ENCODE measurements around the gene BDKRB2.

BDKRB2 gene

GRCh38 chr14:96204151-96205058 lies at the start of gene BDKRB2:
Gene BDKRB2 (plus strand): TSS chr14:96204839. CDS start chr14:96237108, 32,269 bp downstream.
- DNase-seq = peak; percentile 80

DNA sequence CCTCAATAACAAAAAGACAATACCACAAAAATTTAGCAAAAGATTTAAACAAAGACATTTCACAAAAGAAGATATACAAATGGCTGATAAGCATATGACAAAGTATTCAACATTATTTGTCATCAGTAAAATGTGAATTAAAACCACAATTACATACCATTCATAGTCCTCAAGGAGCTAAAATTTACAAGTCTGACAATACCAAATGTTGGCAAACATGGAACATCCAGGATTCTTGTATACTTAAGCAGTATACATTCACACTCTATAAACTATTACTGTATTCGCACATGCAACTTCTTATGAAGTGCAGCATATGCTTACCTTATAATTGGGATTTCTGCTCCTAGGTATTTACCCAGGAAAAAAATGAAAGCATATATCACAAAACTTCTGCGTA lies 49.7 kb upstream of the BDKRB2 start:
- no peak for DNase-seq

DNA sequence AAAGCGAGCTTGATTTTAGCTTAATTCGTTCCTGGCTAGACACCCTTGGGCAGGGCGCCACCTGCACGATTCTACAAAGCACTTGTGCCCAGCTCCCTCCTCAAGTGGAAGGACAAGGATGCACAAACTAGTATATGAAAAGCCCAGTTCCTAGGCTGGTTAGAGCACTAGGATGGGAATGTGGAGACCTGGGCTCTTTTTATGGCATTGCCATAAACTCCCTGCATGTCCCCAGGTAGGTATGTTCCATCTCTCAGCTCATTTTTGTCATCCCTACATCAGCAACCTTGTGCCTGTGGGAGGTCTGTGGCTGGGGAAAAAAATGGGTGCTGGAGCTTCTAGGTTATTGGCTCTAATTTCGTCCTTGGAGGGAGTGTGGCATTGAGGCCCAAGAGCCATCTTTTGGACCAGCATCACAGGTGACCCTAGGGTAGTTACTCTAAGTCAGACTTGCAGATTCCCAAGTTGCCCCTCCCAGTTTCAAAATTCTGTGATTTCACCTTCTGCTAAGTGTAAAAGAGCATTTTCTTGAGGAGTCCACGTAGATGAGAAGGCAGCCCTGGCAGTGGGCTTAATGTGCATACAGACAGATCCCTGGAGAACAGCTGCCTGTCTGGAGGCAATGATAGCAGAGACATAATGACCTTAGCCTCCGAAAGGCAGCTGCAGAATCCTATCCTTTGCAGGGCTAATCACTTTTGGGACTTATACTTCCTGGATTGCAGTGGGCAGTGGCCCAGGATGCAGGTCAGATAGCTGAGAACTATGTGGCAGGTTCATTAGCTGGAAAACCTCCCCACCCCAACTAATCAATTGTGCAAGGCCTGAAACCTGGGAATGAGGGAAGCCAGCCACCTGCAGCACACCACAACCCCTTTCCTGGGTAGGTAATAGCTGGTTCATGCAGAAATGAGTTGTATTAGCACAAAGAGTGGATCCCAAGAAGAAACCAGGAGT lies 47.6 kb upstream of the BDKRB2 start:
- DNase-seq = no peak

DNA sequence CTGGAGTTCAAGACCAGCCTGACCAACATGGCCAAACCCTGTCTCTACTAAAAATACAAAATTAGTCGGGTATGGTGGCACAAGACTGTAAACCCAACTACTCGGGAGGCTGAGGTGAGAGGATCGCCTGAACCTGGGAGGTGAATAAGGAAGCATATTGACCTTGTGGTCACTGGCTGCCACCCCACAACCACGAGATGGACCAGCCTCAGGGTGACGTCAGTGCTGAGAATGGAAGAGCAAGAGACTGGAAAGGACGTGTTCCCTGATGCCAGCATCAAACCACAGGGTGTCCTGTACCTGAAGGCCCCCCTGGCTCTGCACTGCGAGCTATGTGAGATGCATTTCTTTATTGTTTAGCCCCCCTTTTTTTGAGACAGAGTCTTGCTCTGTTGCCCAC lies 45.9 kb upstream of the BDKRB2 start:
- DNase-seq = no peak

- DNase-seq = no peak
These were observed 44.3 kb upstream of the BDKRB2 start for GRCh38 chr14:96160076-96160912.

DNA sequence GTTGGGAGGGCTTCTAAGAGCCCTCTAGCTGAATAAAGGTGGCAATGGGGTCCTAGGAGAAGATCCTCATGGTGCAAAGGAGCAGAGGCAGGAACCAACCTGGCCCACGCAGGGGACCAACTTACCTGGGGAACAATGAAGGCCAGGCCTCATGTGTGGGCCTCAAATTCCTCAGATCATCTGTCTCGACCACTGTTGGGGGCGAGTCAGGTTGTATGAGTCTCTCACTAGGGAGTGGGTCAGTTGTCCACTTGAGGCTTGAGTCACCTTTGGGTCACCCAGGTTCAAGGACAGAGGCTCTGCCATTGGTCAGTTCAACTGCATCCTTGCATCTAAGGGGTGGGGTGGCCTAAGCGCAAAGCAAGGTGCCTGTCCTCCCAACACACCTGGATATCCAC lies 43.7 kb upstream of the BDKRB2 start:
- no peak for DNase-seq

DNA sequence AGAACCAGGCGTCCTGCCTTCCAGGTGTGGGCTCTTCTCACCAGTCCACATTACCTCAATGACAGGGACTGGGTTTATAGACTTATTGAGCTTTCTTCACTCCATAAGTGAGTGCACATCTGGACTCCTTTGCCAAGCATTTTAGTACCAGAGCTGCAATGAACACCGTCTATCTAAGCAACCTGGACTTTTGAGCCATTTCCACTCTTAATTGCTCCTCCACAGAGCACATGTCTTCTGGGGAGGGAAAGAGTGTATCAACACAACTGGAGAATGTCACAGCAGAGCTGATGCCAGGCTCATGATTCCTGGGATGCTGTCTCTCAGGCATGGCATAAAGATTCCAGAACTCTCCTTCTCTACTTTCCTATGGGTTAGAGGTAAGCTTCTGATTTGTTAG lies 43.0 kb upstream of the BDKRB2 start:
- no peak for DNase-seq

- DNase-seq = no peak
These were observed 42.4 kb upstream of the BDKRB2 start for GRCh38 chr14:96162265-96162664.

DNA sequence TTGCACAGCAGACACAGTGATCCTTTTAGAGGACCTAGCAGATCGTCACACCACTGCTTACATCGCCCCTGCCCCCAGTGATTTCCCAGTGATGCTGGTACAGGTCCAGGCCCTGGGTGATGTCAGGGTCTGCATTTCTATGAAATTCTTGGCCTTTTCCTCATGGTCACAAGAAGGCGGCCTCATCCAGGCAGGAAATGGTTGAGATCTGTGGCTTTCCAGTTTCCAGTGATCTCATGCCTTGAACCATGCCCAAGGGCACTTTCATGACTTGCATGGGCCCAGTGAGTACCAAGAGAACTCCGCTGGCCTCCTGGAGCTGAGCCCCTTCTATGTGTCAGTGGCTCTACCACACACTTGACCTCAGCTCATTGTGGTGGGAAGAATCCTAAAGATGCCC lies 41.9 kb upstream of the BDKRB2 start:
- DNase-seq = no peak

GRCh38 chr14:96164861-96165490 lies 39.7 kb upstream of the BDKRB2 start:
- no peak for DNase-seq

GRCh38 chr14:96165493-96166436 lies 38.9 kb upstream of the BDKRB2 start:
- DNase-seq = no peak

GRCh38 chr14:96166461-96167223 lies 38.0 kb upstream of the BDKRB2 start:
- DNase-seq = no peak

GRCh38 chr14:96167224-96168148 lies 37.2 kb upstream of the BDKRB2 start:
- DNase-seq = no peak

GRCh38 chr14:96168581-96168980 lies 36.1 kb upstream of the BDKRB2 start:
- DNase-seq = no peak

DNA sequence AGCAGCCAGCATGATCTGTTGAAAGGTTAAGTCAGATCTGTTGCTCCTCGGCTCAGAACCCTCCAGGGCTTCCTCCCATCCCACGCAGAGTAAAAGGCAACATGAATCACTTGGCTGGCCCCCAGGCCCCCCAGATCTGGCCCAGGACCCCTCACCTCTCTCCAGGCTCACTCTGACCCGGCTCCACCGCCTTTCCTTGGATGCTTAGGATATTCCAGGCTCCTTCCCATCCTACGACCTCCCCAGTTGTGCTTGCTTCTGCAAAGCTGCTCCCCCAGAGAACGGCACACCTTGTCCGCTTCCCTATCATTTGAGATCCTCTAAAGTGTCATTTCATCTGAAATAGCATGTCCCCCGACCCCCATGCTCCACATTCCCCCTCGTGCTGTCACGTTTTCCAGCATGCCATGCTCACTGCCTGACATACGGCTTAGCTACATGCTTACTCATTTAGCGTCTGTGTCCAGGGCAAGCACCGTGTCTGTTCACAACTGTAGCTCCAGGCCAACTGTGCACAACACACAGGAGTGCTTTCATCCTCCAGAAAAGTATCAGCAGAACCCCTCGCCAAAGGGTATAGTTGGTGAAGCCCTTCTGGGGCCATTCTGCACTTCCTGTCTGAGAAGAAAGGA lies 33.6 kb upstream of the BDKRB2 start:
- no peak for DNase-seq

- DNase-seq = no peak
These were observed 30.8 kb upstream of the BDKRB2 start for GRCh38 chr14:96173636-96174475.

DNA sequence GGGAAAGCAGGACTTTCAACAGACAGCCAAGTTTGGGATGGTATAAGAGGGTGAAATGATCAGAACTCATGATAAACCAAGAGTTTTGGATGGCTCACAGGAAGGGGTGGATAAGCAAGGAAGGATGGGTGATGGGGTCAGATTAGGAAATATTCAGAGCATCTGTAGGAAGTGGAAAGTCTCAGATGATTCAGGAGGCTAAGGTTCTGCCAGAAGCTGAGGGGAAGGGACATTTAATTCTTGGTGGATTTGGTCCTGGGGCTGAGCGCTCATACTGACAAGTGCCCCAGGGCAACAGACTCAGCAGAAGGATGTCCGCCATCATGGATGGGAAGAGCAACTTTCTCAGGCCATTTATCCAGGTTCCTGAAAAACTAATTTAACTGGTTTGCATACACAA lies 28.4 kb upstream of the BDKRB2 start:
- DNase-seq = no peak

DNA sequence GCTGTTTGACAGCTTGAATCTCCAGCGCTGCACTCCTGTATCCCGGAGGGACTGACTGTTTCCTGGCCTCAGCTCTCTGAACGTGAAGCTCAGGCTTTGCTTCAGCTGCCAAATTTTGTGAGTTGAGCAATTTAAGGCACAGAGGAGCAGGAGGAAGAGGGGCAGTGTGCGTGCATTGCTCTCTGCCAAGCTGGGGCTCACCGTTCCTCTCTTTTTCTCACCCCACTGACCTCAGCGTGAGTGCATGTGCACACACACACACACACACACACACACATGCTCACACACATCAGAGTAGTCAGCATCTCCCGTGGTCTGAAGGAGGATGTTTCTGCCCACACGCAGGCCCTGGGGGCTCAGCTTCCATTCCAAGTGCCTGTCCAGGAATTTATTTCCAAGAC lies 27.8 kb upstream of the BDKRB2 start:
- DNase-seq = no peak

Data from NCI-H2029 (cell line).